Right renal cortex interstitium (tissue), 3 donors: ENCODE results near the gene CAVIN2. TPM values are rescaled to one million over a fixed set of nuclear protein-coding genes. Genes with fewer than 3 reads are reported as not detected.

ENCODE experiments used
- DNase-seq, 3 donors: peaks; one replicate each; pipeline ENCODE4 v3.0.0-alpha.2; 2013; ENCODE audit warnings: low read depth in 3 of 3, low spot score in 2 of 3
- polyA plus RNA-seq, 3 donors: library from polyadenylated mRNA; unstranded; fragments of 120-200 nt; gene quantifications; one replicate each; pipeline ENCODE4 v1.2.1, GENCODE V29; 2013; ENCODE audit not compliant: insufficient read length in 3 of 3

The CAVIN2 gene
- polyA plus RNA-seq, 3 donors: 39.7 to 49.2 (median 46.6) TPM

DNA sequence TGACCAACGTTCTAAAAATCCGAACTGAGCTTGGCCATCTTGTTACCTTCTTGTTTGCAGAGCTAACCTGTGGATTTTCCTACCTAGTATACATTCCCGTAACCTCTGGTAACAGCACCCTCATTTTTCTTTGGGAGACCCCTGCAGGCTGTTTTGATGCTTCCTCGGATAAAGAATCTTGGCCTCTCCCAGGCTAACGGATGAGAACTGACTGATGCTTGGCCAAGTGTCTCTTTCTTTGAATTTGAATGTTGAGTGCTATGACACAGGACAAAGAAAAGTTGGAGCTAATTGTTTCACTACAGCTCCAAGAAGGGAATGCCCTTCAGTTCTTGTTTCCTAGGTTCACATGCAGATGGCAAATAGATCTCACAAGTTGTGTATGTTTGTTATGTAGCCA is 19.3 kb upstream of the CAVIN2 start:
- DNase-seq: no peak

DNA sequence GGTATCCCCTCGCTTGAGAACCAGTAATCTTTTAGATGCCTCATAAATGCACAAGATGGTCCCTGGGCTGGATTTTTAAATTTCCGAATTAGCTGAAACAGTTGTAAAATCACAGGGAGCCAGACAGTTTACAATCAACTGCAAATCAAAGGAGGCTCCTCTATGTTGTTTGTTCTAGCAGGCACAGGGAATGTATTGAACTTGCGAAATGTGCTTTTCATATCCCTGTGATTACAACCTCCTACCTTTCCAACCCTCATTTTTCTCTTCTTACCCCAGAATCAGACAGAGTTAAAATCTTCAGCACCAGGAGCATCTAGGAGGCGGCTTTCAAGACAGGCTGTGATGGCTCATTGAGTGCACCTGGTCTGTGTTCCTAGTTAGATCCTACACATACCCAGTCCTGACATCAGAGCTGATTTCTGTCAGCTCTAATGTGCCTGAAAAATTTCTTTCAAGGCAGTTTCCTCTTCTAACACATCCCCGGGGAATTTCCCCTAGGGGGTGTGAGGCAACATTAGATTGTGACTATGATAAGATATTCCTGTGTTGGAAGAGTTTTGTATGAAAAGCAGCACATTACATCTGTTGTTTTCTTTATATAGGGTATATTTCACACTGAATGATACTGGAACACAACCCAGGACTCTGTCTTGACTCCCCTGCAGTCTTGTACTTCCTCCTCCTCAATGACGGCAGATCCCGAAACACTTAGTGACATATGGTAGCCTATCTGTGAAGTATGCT is 17.9 kb upstream of the CAVIN2 start:
- DNase-seq: no peak

DNA sequence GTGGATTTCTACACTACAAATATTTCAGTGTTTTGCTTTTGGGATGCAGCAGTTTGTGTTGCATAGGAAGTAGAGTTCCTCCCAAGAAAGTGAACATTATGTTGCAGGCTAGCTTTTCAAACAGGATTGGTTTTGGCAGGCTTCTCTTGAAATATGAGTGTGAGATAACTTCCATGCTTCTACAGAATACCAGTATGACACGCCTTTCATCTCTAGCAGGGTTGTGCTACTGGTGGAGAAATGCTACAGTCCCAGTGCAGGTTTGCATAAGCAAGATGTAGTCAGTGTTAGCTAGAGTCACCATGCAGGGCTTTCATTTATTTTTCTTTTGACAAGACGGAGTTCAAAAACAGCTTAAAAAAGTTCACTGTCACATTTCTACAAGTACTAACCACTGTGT is 17.1 kb upstream of the CAVIN2 start:
- DNase-seq: no peak

- no peak for DNase-seq
Measured at GRCh38 chr2:191862156-191862775, 15.4 kb upstream of the CAVIN2 start.

- no peak for DNase-seq
Measured at GRCh38 chr2:191860760-191861466, 14.0 kb upstream of the CAVIN2 start.

- no peak for DNase-seq
Measured at GRCh38 chr2:191859681-191860080, 12.8 kb upstream of the CAVIN2 start.

GRCh38 chr2:191857886-191858285 is 11.0 kb upstream of the CAVIN2 start:
- DNase-seq: no peak

- no peak for DNase-seq
Measured at GRCh38 chr2:191857259-191857805, 10.4 kb upstream of the CAVIN2 start.

GRCh38 chr2:191856111-191856876 is 9.4 kb upstream of the CAVIN2 start:
- no peak for DNase-seq

- no peak for DNase-seq
Measured at GRCh38 chr2:191855382-191855781, 8.5 kb upstream of the CAVIN2 start.

GRCh38 chr2:191854382-191855372 is 7.8 kb upstream of the CAVIN2 start:
- no peak for DNase-seq

- DNase-seq: no peak
Measured at GRCh38 chr2:191853843-191854242, 7.0 kb upstream of the CAVIN2 start.

GRCh38 chr2:191851158-191851557 is 4.3 kb upstream of the CAVIN2 start:
- no peak for DNase-seq

DNA sequence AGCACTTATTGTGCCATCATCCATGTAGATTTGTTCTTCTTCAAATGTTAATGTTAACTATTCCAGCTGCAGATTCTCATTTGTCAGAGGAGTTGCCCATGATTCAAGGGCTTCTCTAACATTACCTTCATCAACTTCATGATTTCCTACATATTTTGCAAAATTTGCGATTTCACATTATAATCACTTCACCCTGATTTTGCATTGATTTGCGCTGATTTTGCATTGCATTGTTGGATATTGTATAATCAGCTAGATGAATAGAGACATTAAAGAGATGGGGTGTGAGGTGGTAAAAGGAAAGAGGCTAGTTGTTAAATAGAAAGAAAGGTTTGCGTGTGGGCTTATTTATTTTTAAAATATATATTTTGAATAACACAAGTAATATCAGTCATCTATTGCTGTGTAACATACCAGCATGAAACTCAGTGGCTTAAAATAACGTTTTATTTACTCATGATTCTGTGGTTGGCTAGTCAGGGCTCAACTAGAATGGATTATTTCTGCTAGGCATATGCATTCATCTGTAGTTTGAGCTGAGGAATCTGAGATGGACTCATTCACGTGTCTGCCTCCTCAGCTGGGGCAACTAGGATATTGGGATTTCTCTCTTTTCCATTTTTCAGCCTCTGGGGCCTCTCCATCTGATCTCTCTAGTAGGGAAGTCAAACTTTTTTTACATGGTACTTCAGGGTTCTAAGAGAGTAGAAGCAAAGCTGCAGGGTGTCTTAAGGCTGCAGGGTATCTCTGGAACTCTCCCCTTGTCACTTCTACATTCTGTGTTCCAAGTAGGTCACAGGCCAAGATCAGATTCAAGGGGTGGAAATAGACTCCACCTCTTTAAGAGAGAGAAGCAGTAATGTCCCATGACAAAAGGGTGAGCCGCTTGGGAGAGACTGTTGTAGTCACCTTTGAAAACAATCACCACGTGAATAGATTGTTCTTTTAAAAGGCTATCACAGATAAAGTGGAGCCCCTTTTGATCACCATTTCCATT is 2.2 kb upstream of the CAVIN2 start:
- no peak for DNase-seq

- DNase-seq: no peak
Measured at GRCh38 chr2:191847764-191848163, 876 bp upstream of the CAVIN2 start.

- no peak for DNase-seq
Measured at GRCh38 chr2:191845876-191846514, 893 bp downstream of the CAVIN2 start.

- no peak for DNase-seq
Measured at GRCh38 chr2:191845248-191845715, 1.6 kb downstream of the CAVIN2 start.

DNA sequence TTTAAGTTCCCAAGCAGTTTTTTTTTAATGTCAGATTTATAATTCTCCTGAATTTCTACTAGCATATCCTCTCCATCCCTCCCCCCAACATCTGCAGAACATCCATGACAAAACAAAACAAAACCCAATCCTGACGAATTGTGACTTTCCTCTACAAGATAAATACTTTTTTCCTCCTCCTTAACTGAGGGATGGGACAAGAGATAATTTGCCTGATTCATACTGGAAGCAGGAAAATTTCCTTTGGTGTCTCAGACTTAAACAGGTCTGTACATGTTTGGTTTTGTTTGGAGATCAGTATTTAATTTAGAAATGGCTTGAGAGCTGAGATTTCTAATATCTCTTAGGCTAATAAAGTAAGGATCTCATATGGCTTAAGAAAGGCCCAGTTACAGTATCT is 2.2 kb downstream of the CAVIN2 start:
- no peak for DNase-seq
